ENCODE data around the gene MATN1. TPM values are rescaled to one million over a fixed set of nuclear protein-coding genes. Genes with fewer than 3 reads are reported as not detected.

MATN1 gene
- total and polyA plus RNA-seq, 12 donors, result not detected

GRCh38 chr1:30728340-30728739, 5.0 kb upstream of the MATN1 start:
- TF ChIP-seq CTCF (IDR thresholded peaks at IDR 0.05), result no peak
- peaks cover 0 to 17% (median 0%) of the 10 kb centered on the region in 9 donors for H3K36me3 ChIP-seq
- H3K4me3 ChIP-seq, result no peak overlapping the region
- peaks cover 0 to 8% (median 0%) of the 10 kb centered on the region in 9 donors for H3K4me1 ChIP-seq
- no peaks in the 10 kb centered on the region for H3K27me3 ChIP-seq
- no peak overlapping the region for H3K27ac ChIP-seq
- whole genome bisulfite sequencing, 2 donors, result 76 to 85% methylated on average over 8 of the region's 8 CpGs
- intact Hi-C loops (cut with DNase I), result loop anchor here in 1 of 10 donors (10.0 kb wide), 1 partner anchor 426 kb away; no protein-coding TSS in a partner anchor
- ATAC-seq, result no peak
- no peak for DNase-seq
- no peaks in the 10 kb centered on the region for H3K9me3 ChIP-seq

GRCh38 chr1:30727824-30728223, 4.4 kb upstream of the MATN1 start:
- Histone ChIP-seq H3K27ac (no peak overlapping the region), H3K4me3 (no peak overlapping the region), H3K36me3 (peaks cover 0 to 12% (median 0%) of the 10 kb centered on the region in 9 donors), H3K27me3 (no peaks in the 10 kb centered on the region), H3K9me3 (no peaks in the 10 kb centered on the region), H3K4me1 (peaks cover 0 to 8% (median 0%) of the 10 kb centered on the region in 9 donors)
- ATAC-seq (no peak), DNase-seq (no peak)
- intact Hi-C loops (cut with DNase I), result loop anchor here in 1 of 10 donors (10.0 kb wide), 1 partner anchor 427 kb away; no protein-coding TSS in a partner anchor
- WGBS, 2 donors, result 93 to 94% methylated on average over 2 of the region's 2 CpGs
- TF ChIP-seq CTCF (IDR thresholded peaks at IDR 0.05), result no peak

GRCh38 chr1:30726773-30727684, 3.6 kb upstream of the MATN1 start:
- Histone ChIP-seq H3K27ac (no peak overlapping the region), H3K9me3 (no peaks in the 10 kb centered on the region), H3K4me3 (no peak overlapping the region), H3K4me1 (peaks cover 0 to 8% (median 0%) of the 10 kb centered on the region in 9 donors), H3K36me3 (peaks cover 0 to 7% (median 0%) of the 10 kb centered on the region in 9 donors), H3K27me3 (no peaks in the 10 kb centered on the region)
- WGBS, 2 donors, result 85 to 86% methylated on average over 15 of the region's 15 CpGs
- DNase-seq (no peak), ATAC-seq (no peak)
- no peak for TF ChIP-seq CTCF (IDR thresholded peaks at IDR 0.05)
- intact Hi-C loops (cut with DNase I), result loop anchor here in 1 of 10 donors (10.0 kb wide), 1 partner anchor 428 kb away; no protein-coding TSS in a partner anchor

- Histone ChIP-seq H3K9me3 (no peaks in the 10 kb centered on the region), H3K4me1 (peaks cover 0 to 8% (median 0%) of the 10 kb centered on the region in 9 donors), H3K27ac (no peak overlapping the region), H3K4me3 (no peak overlapping the region), H3K27me3 (no peaks in the 10 kb centered on the region), H3K36me3 (peaks cover 0 to 7% (median 0%) of the 10 kb centered on the region in 9 donors)
- WGBS, 2 donors, result 77% methylated on average over 7 of the region's 7 CpGs
- DNase-seq (no peak), ATAC-seq (no peak)
- TF ChIP-seq CTCF (IDR thresholded peaks at IDR 0.05), result no peak
- intact Hi-C loops (cut with DNase I), result loop anchor here in 1 of 10 donors (10.0 kb wide), 1 partner anchor 429 kb away; no protein-coding TSS in a partner anchor
Measured at GRCh38 chr1:30726236-30726635, 2.9 kb upstream of the MATN1 start.
